GM11168 (cell line): ENCODE measurements around the gene ARMC3.
"Not testable (repeated sequence)": the region's sequence is repeated elsewhere in the genome, so short reads cannot be mapped to it uniquely, and the experiment has no call there.

ENCODE experiments used
- in situ Hi-C: fragments of 300-500 bp; cut with MboI; formaldehyde crosslinking; loops from one replicate; pipeline ENCODE4 v1.12.0; 2022; ENCODE audit warnings: low sequenced_read_pairs; ENCODE audit not compliant: unreplicated experiment

Gene ARMC3, protein sequence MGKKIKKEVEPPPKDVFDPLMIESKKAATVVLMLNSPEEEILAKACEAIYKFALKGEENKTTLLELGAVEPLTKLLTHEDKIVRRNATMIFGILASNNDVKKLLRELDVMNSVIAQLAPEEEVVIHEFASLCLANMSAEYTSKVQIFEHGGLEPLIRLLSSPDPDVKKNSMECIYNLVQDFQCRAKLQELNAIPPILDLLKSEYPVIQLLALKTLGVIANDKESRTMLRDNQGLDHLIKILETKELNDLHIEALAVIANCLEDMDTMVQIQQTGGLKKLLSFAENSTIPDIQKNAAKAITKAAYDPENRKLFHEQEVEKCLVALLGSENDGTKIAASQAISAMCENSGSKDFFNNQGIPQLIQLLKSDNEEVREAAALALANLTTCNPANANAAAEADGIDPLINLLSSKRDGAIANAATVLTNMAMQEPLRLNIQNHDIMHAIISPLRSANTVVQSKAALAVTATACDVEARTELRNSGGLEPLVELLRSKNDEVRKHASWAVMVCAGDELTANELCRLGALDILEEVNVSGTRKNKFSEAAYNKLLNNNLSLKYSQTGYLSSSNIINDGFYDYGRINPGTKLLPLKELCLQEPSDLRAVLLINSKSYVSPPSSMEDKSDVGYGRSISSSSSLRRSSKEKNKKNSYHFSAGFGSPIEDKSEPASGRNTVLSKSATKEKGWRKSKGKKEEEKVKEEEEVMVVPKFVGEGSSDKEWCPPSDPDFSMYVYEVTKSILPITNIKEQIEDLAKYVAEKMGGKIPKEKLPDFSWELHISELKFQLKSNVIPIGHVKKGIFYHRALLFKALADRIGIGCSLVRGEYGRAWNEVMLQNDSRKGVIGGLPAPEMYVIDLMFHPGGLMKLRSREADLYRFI

DNA sequence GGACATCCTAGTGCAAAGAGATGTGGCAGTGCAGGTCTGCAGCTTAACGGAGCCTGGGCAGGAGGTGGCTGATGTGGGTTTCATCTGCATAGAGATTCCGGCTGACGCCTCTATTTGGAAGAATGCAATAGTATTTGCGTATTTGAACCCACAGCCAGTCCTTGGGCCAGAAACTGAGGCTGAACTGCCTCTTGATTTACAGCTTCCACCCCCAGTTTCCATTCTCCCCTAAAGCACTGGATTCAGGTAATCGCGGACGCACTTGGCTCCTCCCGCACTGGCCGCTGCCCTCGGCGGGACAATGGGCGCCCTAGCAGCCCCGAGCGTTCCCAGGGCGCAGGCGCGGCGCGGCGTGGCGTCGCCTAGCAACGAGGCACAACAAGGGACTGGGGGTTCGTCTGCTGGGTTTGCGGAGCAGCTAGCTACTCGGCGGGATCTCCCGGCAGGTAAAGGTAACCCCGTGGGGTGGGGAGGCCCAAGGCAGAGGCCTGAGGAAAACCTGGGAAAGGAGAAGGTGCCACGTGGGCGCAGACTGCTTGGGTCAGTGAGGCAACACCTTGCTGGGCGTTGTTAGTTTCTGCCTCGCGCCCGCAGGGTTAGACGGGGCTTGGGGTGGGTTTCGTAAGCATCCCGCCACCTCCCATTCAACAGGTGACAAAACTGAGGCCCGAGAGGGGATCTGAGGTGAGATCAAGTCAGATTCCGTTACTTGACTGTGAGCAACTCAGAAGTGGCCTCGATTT, at the start of gene ARMC3:
Gene ARMC3, plus strand, starts transcription at position 393 of the 743 bp plus-strand sequence. CDS start 3,944 bp downstream, outside the sequence.
- in situ Hi-C loops, result no loop called here

DNA sequence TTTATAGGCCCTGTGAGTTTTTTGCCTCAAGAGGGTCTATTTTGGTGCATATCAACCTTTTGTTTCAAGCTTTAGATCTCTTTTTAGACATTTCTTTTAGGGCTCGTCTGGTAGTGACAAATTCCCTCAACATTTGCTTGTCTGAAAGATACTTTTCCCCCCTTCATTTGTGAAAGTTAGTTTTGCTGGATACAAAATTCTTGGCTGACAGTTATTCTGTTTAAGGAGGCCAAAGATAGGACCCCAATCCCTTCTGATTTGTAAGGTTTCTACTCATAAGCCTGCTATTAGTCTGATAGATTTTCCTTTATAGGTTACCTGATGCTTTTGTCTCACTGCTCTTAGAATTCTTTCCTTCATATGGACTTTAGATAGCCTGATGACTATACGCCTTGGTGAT, 36.1 kb upstream of the ARMC3 start:
- in situ Hi-C loops, result no loop called here

DNA sequence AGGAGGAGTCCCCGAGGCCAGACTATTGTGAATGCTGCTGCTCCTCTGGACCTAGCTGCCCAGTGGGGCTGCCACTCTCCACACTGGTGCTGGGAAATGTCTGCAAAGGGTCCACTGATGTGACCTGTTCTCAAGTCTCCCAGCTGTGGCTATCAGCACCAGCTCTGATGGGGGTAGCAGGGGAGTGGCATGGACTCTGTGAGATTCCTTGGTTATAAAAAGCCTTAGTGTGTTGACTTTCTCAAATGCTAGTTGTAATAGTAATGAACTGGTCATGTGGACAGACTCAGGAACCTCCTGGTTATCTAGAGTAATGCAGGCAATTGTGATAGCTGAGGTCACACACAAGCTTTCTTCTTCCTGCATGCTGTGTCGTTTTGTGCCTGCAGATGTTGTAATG, 34.1 kb upstream of the ARMC3 start:
- in situ Hi-C loops, result no loop called here

DNA sequence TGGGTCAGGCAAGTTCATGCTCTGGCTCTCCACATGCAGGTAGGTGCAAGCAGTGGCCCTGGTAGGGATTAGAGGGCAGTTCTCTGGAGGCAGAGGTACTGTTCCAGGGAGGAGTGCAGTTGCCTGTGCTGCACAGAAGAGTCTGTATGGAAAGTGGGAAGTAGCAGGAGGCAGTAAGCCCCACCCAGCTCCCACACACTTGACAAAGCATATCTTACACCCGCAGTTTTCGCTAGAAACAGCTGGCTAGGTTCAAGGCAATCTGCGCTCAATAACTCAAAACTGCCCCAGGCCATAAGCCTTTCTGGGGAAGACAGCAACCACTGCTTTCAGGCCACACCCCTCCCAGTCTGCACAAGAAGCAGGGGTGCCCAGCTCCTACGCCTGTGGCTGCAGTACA, 33.1 kb upstream of the ARMC3 start:
- in situ Hi-C loops, result no loop called here

DNA sequence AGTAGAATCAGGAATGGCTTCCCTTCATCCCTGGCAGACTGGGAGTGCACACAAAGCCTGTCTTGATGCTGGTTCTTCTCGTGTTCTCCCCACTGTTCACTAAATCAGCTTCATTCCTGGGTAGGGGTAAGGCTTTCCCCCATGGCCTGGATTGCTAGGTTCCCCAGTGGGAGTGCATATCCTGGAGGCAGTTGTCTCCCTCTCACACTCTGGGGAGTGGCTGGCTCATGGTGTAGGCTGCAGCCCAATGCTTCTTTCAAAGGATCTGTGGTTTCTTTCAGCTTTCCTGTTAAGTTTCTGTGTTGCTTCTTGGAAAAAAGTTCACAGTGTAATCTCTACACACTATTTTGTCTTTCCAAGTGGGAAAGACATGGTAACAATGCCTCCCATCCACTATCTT, 32.6 kb upstream of the ARMC3 start:
- in situ Hi-C loops, result no loop called here

DNA sequence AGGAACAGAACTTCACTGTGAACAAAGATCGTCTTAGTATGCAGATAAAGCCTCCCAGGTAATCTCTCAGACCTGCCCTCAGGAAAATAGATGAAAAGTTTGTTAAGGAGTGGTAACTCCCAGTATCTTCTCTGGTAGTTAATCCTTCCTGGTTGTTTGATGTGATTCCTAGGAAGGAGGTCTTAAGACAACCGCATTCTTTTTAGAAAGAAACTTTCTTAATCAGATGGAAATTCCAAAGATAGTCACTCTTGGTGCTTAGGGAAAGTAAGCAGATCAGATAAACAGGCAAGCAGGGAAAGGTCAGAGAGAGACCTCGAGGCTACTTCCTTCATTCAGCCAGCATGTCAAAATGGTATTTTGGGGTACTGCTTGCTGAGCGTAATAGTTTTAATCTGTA, 30.5 kb upstream of the ARMC3 start:
- in situ Hi-C loops, result no loop called here

DNA sequence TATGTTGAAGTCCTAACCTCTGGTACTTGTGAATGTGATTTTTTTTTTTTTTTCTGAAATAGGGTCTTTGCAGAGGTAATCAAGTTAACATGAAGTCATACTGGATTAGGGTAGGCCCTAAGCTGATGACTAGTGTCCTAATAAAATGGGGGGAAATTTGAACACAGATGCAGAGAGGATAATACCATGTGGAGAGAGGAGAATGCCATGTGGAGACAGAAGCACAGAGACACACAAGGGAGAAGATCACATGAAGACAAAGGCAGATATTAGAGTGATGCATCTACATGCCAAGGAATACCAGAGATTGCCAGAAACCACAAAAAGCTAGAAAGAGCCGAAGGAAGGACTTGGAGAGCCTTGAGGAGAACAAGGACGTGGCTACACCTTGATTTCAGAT, 28.5 kb upstream of the ARMC3 start:
- in situ Hi-C loops, result no loop called here

DNA sequence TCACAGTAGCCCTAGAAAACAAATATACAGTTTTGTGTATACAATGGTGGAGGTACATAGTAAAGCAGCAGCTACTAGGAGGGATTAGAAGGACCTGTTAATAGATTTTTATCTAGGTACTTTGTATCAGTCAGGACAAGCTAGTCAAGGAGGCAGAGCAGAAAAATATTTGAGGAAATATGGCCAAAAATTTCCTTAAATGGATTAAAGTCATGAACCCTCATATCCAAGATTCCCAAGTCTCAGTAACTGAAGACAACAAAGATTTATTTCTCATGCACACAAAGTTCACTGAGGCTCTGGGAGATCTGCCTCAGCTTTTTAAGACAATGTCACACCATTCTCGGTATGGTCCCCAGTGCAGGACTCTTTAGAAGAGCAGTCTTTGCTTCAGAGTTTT, 28.1 kb upstream of the ARMC3 start:
- in situ Hi-C loops, result no loop called here

DNA sequence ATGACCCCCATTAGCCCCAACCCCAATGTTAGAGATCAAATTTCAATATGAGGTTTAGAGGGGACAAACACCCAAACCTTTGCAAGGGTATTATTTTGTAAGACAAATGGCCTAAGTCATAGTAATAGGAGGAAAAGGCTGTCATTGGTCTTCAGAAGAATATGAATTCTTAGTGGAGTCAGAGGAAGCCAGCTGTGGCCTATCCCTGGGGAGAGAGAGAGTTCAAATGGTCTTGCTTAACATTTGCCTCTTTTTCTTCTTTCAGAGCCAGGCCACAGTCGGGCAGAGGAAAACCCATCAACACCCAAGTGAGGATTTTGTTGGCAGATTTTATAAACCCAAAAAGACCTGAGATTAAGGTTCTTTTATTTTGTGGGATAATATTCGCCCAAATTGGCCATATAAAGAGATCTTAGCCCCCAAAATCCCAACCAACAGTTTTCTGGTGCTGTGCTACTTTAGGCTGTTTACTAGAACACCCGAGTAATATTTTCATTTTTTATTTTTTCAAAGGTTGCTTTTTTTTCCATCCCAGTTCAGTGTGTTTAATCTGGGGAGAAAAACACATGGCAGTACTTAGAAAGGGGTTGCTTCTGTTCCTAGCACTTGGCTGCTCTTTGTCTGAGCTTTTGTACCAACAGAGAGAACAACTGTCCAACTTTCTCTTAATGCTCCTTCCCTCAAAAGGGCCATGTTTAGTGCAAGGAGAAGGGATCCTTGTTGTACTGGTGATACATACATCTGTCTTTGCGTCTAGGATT, 26.8 kb upstream of the ARMC3 start:
- in situ Hi-C loops, result no loop called here

DNA sequence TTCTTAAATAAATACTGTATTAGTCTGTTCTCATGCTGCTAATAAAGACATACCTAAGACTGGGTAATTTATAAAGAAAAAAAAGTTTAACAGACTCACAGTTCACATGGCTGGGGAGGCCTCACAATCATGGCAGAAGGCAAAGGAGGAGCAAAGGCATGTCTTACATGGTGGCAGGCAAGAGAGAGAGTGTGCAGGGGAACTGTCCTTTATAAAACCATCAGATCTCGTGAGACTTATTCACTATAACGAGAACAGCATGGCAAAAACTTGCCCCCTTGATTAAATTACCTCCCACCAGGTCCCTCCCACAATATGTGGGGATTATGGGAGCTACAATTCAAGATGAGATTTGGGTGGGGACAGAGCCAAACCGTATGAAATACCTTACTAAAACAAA, 25.7 kb upstream of the ARMC3 start:
- in situ Hi-C loops, result not testable (repeated sequence)

DNA sequence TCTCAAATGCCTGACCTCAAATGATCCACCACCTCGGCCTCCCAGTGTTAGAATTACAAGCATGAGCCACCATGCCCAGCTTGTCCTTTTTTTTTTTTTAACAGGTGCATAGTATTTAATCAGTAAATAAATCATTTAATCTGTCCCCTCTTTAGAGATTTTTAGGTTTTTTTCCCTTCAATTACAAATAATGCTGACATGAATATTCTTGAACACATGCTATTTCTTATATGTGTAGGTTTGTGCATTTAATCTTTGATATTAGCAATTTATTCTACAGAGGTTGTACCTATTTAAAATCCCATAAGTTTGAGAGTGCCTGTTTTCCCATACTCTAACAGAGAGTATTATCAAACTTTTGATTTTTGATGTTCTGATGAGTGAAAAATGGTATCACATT, 24.2 kb upstream of the ARMC3 start:
- in situ Hi-C loops, result no loop called here

DNA sequence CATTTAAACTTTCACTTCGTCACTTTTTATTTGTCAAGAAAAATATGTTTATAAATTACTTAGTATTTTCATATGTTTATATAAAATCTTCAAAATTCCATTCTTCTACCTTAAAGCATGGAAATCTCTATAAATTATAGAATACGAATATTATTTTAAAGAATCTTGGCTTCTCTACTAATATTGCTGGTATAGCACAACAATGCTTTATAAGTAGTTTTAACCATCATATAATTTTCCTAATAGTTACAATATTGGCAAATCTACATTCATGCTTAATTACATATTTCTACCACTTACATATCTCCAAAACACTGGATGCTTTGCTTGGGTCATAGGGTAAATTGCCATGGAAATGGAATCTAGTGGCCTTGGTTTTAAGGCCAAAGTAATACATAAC, 21.1 kb upstream of the ARMC3 start:
- in situ Hi-C loops, result no loop called here

GRCh38 chr10:22908837-22909236, 19.0 kb upstream of the ARMC3 start:
- in situ Hi-C loops, result no loop called here

DNA sequence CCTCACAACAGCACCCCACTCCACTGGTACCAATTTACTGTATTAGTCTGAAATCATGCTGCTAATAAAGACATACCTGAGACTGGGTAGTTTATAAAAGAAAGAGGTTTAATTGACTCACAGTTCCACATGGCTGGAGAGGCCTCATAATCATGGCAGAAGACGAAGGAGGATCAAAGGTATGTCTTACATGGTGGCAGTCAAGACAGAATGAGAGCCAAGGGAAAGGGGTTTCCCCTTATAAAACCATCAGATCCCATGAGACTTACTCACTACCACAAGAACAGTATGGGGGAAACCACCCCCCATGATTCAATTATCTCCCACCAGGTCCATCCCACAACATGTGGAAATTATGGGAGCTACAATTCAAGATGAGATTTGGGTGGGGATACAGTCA, 18.2 kb upstream of the ARMC3 start:
- in situ Hi-C loops, result not testable (repeated sequence)

DNA sequence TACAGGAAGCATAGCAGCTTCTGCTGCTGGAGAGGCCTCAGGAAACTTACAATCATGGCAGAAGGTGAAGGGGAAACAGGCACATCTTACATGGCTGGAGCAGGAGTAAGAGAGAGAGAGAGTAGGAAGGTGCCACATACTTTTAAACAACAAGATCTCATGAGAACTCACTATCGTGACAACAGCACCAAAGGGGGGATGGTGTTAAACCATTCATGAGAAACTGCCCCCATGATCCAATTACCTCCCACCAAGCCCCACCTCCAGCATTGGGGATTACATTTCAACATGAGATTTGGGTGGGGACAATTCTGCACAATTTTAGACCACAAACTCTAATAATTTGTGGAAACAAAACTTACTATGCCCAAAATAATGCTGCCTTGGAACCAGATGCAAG, 16.8 kb upstream of the ARMC3 start:
- in situ Hi-C loops, result no loop called here

- in situ Hi-C loops, result no loop called here
Measured at GRCh38 chr10:22911889-22912762, 15.7 kb upstream of the ARMC3 start.

DNA sequence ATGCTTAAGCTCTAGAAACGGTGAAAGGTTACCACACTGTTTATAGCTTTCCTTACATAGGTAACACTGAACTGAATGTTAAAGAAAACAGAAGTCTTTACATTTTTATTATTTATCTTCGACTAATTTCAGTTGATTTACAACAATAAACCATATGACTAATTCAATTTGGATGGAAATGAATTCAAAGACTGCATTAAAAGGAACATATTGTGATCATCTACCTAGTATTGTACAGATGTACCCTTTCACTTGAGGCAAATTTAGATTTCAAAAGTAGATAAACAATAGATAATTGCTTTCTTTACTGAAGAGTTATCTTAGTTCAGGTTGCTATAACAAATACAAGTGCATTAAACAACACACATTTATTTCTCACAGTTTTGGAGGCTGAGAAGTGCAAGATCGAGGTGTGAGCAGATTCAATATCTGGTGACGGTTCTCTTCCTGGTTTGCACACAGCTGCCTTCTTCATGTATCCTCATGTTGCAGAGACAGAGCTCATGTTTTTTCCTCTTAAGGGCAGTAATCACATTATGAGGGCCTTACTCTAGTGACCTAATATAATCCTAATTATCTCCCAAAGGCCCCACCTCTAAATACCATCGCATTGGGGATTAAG, 15.0 kb upstream of the ARMC3 start:
- in situ Hi-C loops, result no loop called here

GRCh38 chr10:22913474-22914092, 14.3 kb upstream of the ARMC3 start:
- in situ Hi-C loops, result no loop called here
